OCI-LY1 (cell line): Measurements from ENCODE around the gene DPP3.

Experiments used
- CTCF ChIP-seq: fragments of 200-600 bp; sonication (generic), shearing (Covaris generic); IDR thresholded peaks from 2 replicates; pipeline ENCODE4 v1.5.1; 2017; ENCODE audit warnings: mild to moderate bottlenecking, antibody characterized with exemption, low read length, moderate library complexity, mixed read lengths
- EZH2 ChIP-seq: fragments of 200-600 bp; sonication (generic), shearing (Covaris generic); IDR thresholded peaks from 2 replicates; pipeline ENCODE4 v1.8.0; 2017; ENCODE audit warnings: borderline replicate concordance, mixed run types, mild to moderate bottlenecking, antibody characterized with exemption, low read length, moderate library complexity, mixed read lengths

GRCh38 chr11:66467756-66468155 lies 12.5 kb upstream of the DPP3 start:
- TF ChIP-seq CTCF (no peak), EZH2 (no peak)
